Tibial nerve (tissue), 4 donors: ENCODE measurements around the gene APOL2. TPM values are rescaled to one million over a fixed set of nuclear protein-coding genes. Genes with fewer than 3 reads are reported as not detected.

Experiments used
- DNase-seq, 2 donors: peaks; one replicate each; pipeline ENCODE4 v3.0.0-alpha.2; 2019; ENCODE audit warnings: low spot score in 2 of 2
- H3K27ac ChIP-seq, 4 donors: fragments of 200-600 bp; sonication (generic) in 3 of 4; one replicate each; pipeline ENCODE4 v1.5.1; 2017 to 2019; ENCODE audit warnings: mild to moderate bottlenecking in 1 of 4
- H3K27me3 ChIP-seq, 2 donors: fragments of 200-600 bp; sonication (generic) in 1 of 2; one replicate each; pipeline versions ENCODE4 v1.5.1 to v1.6.0; 2017 to 2019
- H3K36me3 ChIP-seq, 3 donors: fragments of 200-600 bp; sonication (generic); one replicate each; pipeline ENCODE4 v1.5.1; 2018 to 2019
- H3K4me1 ChIP-seq, 4 donors: fragments of 200-600 bp; sonication (generic) in 3 of 4; one replicate each; pipeline ENCODE4 v1.5.1; 2017 to 2019
- H3K4me3 ChIP-seq, 4 donors: fragments of 200-600 bp; sonication (generic) in 3 of 4; one replicate each; pipeline ENCODE4 v1.5.1; 2017 to 2019; ENCODE audit warnings: mild to moderate bottlenecking in 1 of 4, moderate library complexity in 1 of 4
- H3K9me3 ChIP-seq, 4 donors: fragments of 200-600 bp; sonication (generic) in 3 of 4; one replicate each; pipeline ENCODE4 v1.5.1; 2017 to 2019
- EP300 ChIP-seq, 2 donors: sonication (generic); formaldehyde crosslinking; IDR thresholded peaks; one replicate each; pipeline ENCODE4 v1.6.1; 2017; ENCODE audit warnings: antibody characterized with exemption in 2 of 2, mild to moderate bottlenecking in 1 of 2
- POLR2A ChIP-seq, 2 donors: fragments of 450-650 bp; IDR thresholded peaks; one replicate each; pipeline ENCODE4 v1.6.1; 2017; ENCODE audit warnings: antibody characterized with exemption in 2 of 2, mild to moderate bottlenecking in 2 of 2, moderate library complexity in 2 of 2
- WGBS, 2 donors: methylation state at CpG; one replicate each; pipeline ENCODE4 v1.1.5; 2018; 5-methylcytosine and 5-hydroxymethylcytosine counted together
- total RNA-seq, 4 donors: library from RNA; depleted of rRNA; stranded (reverse); fragments of >200 nt; gene quantifications; one replicate each; pipeline ENCODE4 v1.1.0, GENCODE V29; 2016
- TF ChIP-seq, protein P1 (sequence below), 5 experiments: fragments of 200-600 bp in 3 of 5; fragments of 450-650 bp in 2 of 5; sonication (generic) in 3 of 5; IDR thresholded peaks; one replicate each; pipeline ENCODE4 v1.5.1; 2016 to 2019; ENCODE audit warnings: antibody characterized with exemption in 5 of 5, mild to moderate bottlenecking in 3 of 5, moderate library complexity in 2 of 5

Gene APOL2
- total RNA-seq, 4 donors from 2014 or later: 76.9 to 112 (median 79.4) TPM

DNA sequence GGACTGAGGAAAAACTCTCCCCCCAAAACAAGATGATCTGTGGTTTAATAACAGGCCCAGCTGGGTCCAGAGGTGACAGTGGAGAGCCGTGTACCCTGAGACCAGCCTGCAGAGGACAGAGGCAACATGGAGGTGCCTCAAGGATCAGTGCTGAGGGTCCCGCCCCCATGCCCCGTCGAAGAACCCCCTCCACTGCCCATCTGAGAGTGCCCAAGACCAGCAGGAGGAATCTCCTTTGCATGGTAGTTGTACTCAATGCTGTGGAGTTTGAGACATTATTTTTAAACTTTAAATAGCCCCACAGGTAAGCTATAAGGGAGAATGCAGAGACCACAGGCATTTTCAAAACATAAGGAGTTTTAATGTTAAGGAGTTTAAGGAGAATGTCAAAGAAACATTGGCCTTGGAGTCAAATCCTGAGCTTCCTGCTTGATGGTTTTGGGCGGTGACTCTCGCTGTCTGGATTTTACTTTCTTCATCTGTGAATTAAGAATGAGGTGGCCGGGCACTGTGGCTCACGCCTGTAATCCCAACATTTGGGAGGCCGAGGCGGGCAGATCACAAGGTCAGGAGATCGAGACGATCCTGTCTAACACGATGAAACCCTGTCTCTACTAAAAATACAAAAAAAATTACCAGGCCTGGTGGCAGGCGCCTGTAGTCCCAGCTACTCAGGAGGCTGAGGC, 20.4 kb upstream of the APOL2 start:
- no peak for TF ChIP-seq POLR2A (IDR thresholded peaks at IDR 0.05)
- TF ChIP-seq, protein P1, sequence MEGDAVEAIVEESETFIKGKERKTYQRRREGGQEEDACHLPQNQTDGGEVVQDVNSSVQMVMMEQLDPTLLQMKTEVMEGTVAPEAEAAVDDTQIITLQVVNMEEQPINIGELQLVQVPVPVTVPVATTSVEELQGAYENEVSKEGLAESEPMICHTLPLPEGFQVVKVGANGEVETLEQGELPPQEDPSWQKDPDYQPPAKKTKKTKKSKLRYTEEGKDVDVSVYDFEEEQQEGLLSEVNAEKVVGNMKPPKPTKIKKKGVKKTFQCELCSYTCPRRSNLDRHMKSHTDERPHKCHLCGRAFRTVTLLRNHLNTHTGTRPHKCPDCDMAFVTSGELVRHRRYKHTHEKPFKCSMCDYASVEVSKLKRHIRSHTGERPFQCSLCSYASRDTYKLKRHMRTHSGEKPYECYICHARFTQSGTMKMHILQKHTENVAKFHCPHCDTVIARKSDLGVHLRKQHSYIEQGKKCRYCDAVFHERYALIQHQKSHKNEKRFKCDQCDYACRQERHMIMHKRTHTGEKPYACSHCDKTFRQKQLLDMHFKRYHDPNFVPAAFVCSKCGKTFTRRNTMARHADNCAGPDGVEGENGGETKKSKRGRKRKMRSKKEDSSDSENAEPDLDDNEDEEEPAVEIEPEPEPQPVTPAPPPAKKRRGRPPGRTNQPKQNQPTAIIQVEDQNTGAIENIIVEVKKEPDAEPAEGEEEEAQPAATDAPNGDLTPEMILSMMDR (IDR thresholded peaks at IDR 0.05): no peak
- TF ChIP-seq EP300 (IDR thresholded peaks at IDR 0.05): no peak
- Histone ChIP-seq H3K27me3 (no peaks in the 10 kb centered on the region), H3K27ac (peak overlapping the region in 3 of 4 donors; percentile 53 to 74 (median 60)), H3K9me3 (no peaks in the 10 kb centered on the region), H3K4me1 (peaks cover 0 to 51% (median 15%) of the 10 kb centered on the region in 4 donors), H3K36me3 (peaks cover 0 to 16% (median 0%) of the 10 kb centered on the region in 3 donors), H3K4me3 (no peak overlapping the region)
- DNase-seq: no peak
- WGBS, 2 donors: 52 to 69% methylated on average over 13 to 14 of the region's 14 CpGs

DNA sequence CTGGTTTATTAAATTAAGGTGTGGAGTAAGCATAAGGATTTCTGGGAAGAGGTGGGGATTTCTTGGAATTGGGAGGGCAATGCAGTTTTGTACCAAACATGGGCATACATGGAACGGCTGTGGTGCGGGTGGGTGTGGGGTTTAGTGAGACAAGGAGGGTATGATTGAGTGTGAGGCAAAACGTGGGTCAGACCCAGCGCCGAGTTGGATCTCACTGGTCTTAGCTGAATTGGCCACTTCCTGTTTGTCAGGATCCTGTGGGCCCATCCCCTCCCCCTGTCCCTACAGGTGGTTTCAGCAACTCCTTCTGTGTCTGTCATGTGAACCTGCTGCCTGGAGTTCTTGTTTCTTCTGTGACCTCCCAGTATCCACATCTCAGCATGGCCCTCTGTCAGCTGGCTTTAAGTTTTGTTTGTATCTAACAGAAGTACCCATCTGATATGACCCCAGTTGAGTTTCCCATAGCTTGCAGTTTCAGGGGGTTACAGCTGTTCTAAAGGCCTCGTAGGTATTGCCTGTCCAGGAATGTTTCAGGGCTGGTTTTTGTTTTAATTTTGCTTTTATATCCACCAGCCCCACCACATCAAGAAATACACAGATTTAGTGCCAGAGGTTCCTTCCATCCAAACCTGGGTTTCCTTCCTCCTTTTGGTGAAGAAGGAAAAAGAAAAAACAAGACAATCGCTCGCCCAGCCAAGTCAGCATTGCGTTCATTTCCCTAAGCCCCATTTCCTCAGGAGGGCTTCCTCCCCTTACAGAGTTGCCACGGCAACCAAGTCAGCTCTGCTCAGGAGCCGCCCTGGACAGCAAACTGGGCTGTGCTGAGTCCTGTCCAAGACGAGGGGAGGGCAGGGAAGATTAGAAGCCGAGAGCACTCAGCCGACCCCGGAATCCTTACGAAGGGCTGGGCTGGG, 19.6 kb upstream of the APOL2 start:
- H3K27ac ChIP-seq: peak overlapping the region in 3 of 4 donors; percentile 53 to 74 (median 60)
- TF ChIP-seq, protein P1 (IDR thresholded peaks at IDR 0.05): no peak
- TF ChIP-seq POLR2A (IDR thresholded peaks at IDR 0.05) (no peak), EP300 (IDR thresholded peaks at IDR 0.05) (no peak)
- H3K36me3 ChIP-seq: peaks cover 0 to 12% (median 0%) of the 10 kb centered on the region in 3 donors
- H3K4me1 ChIP-seq: peaks cover 0 to 57% (median 23%) of the 10 kb centered on the region in 4 donors
- no peak for DNase-seq
- H3K4me3 ChIP-seq: no peak overlapping the region
- H3K9me3 ChIP-seq: no peaks in the 10 kb centered on the region
- WGBS, 2 donors: 21 to 28% methylated on average over 16 of the region's 16 CpGs
- H3K27me3 ChIP-seq: no peaks in the 10 kb centered on the region

DNA sequence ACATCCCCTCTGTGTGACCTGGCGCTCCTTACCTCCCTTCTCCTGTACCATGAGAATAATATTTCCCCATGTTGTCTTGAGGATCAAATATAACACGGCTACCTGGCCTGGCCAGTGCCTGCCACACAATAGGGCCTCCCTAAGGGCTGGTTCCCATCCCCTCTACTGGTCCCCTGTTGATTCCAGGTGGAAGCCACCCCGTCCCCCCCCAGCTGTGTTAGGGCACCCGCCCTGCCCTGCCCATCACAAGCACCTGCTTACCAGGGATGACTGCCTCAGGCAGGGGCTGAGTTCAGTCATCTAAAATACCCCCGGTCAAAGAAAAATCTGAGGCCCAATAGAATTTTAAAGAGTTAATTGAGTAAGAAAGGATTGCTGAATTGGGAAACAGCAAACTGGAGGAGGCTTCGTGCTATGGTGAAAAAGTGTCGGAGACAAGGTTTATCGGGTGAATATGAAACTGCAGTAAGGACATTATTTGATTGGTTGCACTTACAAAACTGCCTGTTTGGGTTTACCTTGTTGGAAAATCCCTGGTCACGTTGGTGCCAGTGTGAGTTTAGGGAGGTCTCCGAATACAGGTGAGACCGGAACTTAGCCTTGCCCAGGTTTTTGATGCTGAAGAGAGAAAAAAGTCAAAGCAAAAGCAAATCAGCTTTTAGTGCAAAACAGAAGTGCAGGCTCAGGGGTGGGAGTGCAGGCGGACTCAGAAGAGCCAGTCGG, 18.8 kb upstream of the APOL2 start:
- 91% methylated on average over 13 of the region's 13 CpGs for WGBS, 2 donors
- no peak for DNase-seq
- no peaks in the 10 kb centered on the region for H3K27me3 ChIP-seq
- TF ChIP-seq POLR2A (IDR thresholded peaks at IDR 0.05) (no peak), EP300 (IDR thresholded peaks at IDR 0.05) (no peak)
- TF ChIP-seq, protein P1 (IDR thresholded peaks at IDR 0.05): no peak
- H3K27ac ChIP-seq: peak overlapping the region in 2 of 4 donors; percentile 36 to 74
- no peak overlapping the region for H3K4me3 ChIP-seq
- peaks cover 0 to 61% (median 30%) of the 10 kb centered on the region in 4 donors for H3K4me1 ChIP-seq
- H3K36me3 ChIP-seq: peaks cover 0 to 8% (median 0%) of the 10 kb centered on the region in 3 donors
- no peaks in the 10 kb centered on the region for H3K9me3 ChIP-seq

DNA sequence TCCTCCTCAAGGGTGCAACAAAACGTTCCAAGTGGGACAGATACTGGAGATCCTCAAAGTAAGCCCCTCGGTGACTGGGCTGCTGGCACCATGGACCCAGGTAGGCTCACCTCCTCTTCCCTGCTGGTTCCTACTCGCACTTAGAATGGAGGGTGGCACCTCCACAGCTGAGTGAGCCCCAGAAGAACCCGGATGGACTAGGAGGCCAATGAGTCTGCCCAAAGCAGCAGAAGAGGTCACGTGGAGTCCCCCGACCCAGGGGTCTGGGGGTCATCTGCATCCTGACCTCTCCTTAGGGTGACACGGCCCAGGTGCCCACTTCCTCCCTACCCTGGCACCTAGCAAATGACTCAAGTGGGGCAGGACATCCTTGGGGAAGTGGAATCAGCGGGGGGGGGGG, 18.0 kb upstream of the APOL2 start:
- H3K27ac ChIP-seq: no peak overlapping the region
- no peak for DNase-seq
- peaks cover 0 to 7% (median 0%) of the 10 kb centered on the region in 3 donors for H3K36me3 ChIP-seq
- no peaks in the 10 kb centered on the region for H3K27me3 ChIP-seq
- no peak overlapping the region for H3K4me3 ChIP-seq
- H3K4me1 ChIP-seq: peaks cover 0 to 69% (median 33%) of the 10 kb centered on the region in 4 donors
- 83% methylated on average over 5 to 8 of the region's 8 CpGs for WGBS, 2 donors
- TF ChIP-seq EP300 (IDR thresholded peaks at IDR 0.05) (no peak), POLR2A (IDR thresholded peaks at IDR 0.05) (no peak)
- TF ChIP-seq, protein P1 (IDR thresholded peaks at IDR 0.05): no peak
- H3K9me3 ChIP-seq: no peaks in the 10 kb centered on the region
